WTC11 (cell line): ENCODE data around the gene ZNF407. TPM values are rescaled to one million over a fixed set of nuclear protein-coding genes. Genes with fewer than 3 reads are reported as not detected.

Experiments
- ATAC-seq: fragments of 200-7000 bp; cut with Tn5 transposase; 2 replicates; pipeline ENCODE4 v1.10.0; 2021; ENCODE audit warnings: mild to moderate bottlenecking, moderate library complexity
- CTCF ChIA-PET: fragments of 300-600 bp; sonication (Branson Sonifier 250); formaldehyde crosslinking; loops from one replicate; lab custom pipeline; 2021; ENCODE audit warnings: antibody characterized with exemption; lab: Charles Lee
- POLR2A ChIA-PET: fragments of 350-600 bp; sonication (Branson Sonifier 250); formaldehyde crosslinking; loops from one replicate; lab custom pipeline; 2021; ENCODE audit warnings: antibody characterized with exemption; lab: Charles Lee
- DNase-seq: peaks from one replicate; pipeline ENCODE4 v3.0.0; 2021; ENCODE audit warnings: low spot score
- H3K27ac Mint-ChIP-seq: 2 replicates; pipeline ENCODE4 v1.8.0; 2021; ENCODE audit warnings: mixed read lengths
- H3K27me3 Mint-ChIP-seq: 2 replicates; pipeline ENCODE4 v1.8.0; 2021; ENCODE audit warnings: low read depth, mild to moderate bottlenecking, moderate library complexity, mixed read lengths
- H3K36me3 Mint-ChIP-seq: 2 replicates; pipeline ENCODE4 v1.8.0; 2021; ENCODE audit warnings: mixed read lengths
- H3K4me1 Mint-ChIP-seq: 2 replicates; pipeline ENCODE4 v1.8.0; 2022; ENCODE audit warnings: mixed read lengths
- H3K4me3 Mint-ChIP-seq: 2 replicates; pipeline ENCODE4 v1.8.0; 2021; ENCODE audit warnings: mild to moderate bottlenecking, moderate library complexity, mixed read lengths
- H3K9me3 Mint-ChIP-seq: 2 replicates; pipeline ENCODE4 v1.8.0; 2021; ENCODE audit warnings: mixed read lengths
- CBFB ChIP-seq: sonication (generic); formaldehyde crosslinking; IDR thresholded peaks from 2 replicates; pipeline ENCODE4 v1.8.1; 2022; ENCODE audit warnings: mild to moderate bottlenecking, low read depth, missing genetic modification reagents
- ELF4 ChIP-seq: sonication (generic); formaldehyde crosslinking; IDR thresholded peaks from 2 replicates; pipeline ENCODE4 v1.8.1; 2022; ENCODE audit warnings: low read depth, mild to moderate bottlenecking, moderate library complexity, missing genetic modification reagents
- FOXJ3 ChIP-seq: sonication (generic); formaldehyde crosslinking; IDR thresholded peaks from 2 replicates; pipeline ENCODE4 v1.9.0; 2021; ENCODE audit warnings: missing genetic modification reagents, mild to moderate bottlenecking, borderline replicate concordance
- JAZF1 ChIP-seq: fragments of 250-450 bp; sonication (Bioruptor Pico); IDR thresholded peaks from 2 replicates; pipeline ENCODE4 v1.9.0; 2021; ENCODE audit warnings: moderate library complexity, mild to moderate bottlenecking, inconsistent platforms
- JUN ChIP-seq: sonication (generic); formaldehyde crosslinking; IDR thresholded peaks from 2 replicates; pipeline ENCODE4 v1.8.0; 2023; ENCODE audit warnings: mild to moderate bottlenecking, missing genetic modification reagents
- KAT7 ChIP-seq: sonication (generic); formaldehyde crosslinking; IDR thresholded peaks from 2 replicates; pipeline ENCODE4 v1.8.1; 2023; ENCODE audit warnings: missing genetic modification reagents, mild to moderate bottlenecking, borderline replicate concordance
- NR1H2 ChIP-seq: sonication (generic); formaldehyde crosslinking; IDR thresholded peaks from 2 replicates; pipeline ENCODE4 v1.9.0; 2021; ENCODE audit warnings: mild to moderate bottlenecking, moderate library complexity, missing genetic modification reagents
- NR2C2 ChIP-seq: sonication (generic); formaldehyde crosslinking; IDR thresholded peaks from 2 replicates; pipeline ENCODE4 v1.8.0; 2022; ENCODE audit warnings: mild to moderate bottlenecking, missing genetic modification reagents
- NR3C1 ChIP-seq: sonication (generic); formaldehyde crosslinking; conservative IDR thresholded peaks from 2 replicates; pipeline ENCODE4 v1.8.1; 2023; ENCODE audit warnings: low read depth, mild to moderate bottlenecking, missing genetic modification reagents
- SMAD3 ChIP-seq: sonication (generic); formaldehyde crosslinking; IDR thresholded peaks from 2 replicates; pipeline ENCODE4 v1.8.0; 2022; ENCODE audit warnings: missing genetic modification reagents, mild to moderate bottlenecking, borderline replicate concordance
- TCF7 ChIP-seq: sonication (generic); formaldehyde crosslinking; IDR thresholded peaks from 2 replicates; pipeline ENCODE4 v1.8.0; 2022; ENCODE audit warnings: mild to moderate bottlenecking, low read depth, missing genetic modification reagents, moderate library complexity
- ZNF138 ChIP-seq: sonication (generic); formaldehyde crosslinking; conservative IDR thresholded peaks from 2 replicates; pipeline ENCODE4 v1.8.1; 2022; ENCODE audit warnings: mild to moderate bottlenecking, moderate library complexity, missing genetic modification reagents
- ZNF263 ChIP-seq: sonication (generic); formaldehyde crosslinking; IDR thresholded peaks from 2 replicates; pipeline ENCODE4 v1.8.1; 2022; ENCODE audit warnings: low read depth, mild to moderate bottlenecking, moderate library complexity, missing genetic modification reagents
- ZNF416 ChIP-seq: fragments of 250-450 bp; sonication (Bioruptor Pico); IDR thresholded peaks from 2 replicates; pipeline ENCODE4 v1.9.0; 2021; ENCODE audit warnings: mild to moderate bottlenecking, inconsistent platforms
- total RNA-seq: library from RNA; stranded (reverse); gene quantifications from 3 replicates; pipeline ENCODE4 v1.2.3, GENCODE V29; 2021
- TF ChIP-seq, protein P1 (sequence below): sonication (generic); formaldehyde crosslinking; IDR thresholded peaks from 2 replicates; pipeline ENCODE4 v1.8.0; 2023; ENCODE audit warnings: missing genetic modification reagents
- TF ChIP-seq, protein P2 (sequence below): sonication (generic); formaldehyde crosslinking; IDR thresholded peaks from 2 replicates; pipeline ENCODE4 v1.8.1; 2022; ENCODE audit warnings: mild to moderate bottlenecking, moderate library complexity, missing genetic modification reagents
- TF ChIP-seq, protein P3 (sequence below): sonication (generic); formaldehyde crosslinking; conservative IDR thresholded peaks from 2 replicates; pipeline ENCODE4 v1.8.1; 2023; ENCODE audit warnings: mild to moderate bottlenecking, low read depth, missing genetic modification reagents, moderate library complexity
- TF ChIP-seq, protein P4 (sequence below): sonication (generic); formaldehyde crosslinking; IDR thresholded peaks from 2 replicates; pipeline ENCODE4 v1.8.0; 2022; ENCODE audit warnings: mild to moderate bottlenecking, missing genetic modification reagents
- TF ChIP-seq, protein P5 (sequence below): sonication (generic); formaldehyde crosslinking; IDR thresholded peaks from 2 replicates; pipeline ENCODE4 v1.8.1; 2023; ENCODE audit warnings: mild to moderate bottlenecking, missing genetic modification reagents

Gene ZNF407
- total RNA-seq, 1 experiment from 2014 or later = 6.5 TPM

DNA sequence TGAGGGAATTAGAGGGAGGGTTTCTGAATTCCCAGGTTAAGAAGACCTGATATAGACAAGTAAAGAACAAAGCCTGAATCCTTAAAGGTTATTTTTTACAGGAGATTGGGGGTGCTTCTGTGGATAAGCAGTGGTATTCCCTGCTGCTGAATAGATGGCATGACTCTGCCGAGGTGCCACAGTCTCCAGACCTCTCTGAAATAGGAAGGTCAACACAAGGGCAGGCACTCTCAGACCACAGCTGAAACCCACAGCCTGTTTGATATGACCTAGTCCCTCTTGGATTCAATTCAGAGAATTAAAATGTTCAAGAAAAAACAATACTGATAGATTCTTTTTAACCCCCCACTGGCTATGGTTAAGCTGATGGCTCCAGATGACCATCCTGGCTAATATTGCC is 351.9 kb downstream of the ZNF407 start:
- POLR2A ChIA-PET = no interaction called here
- CTCF ChIA-PET = interaction anchor here (1.4 kb wide), 1 partner anchor 14 kb away, joined by 4 read pairs; no protein-coding TSS in a partner anchor
- H3K4me1 Mint-ChIP-seq = peaks cover 62% of the 10 kb centered on the region
- DNase-seq = no peak
- H3K4me3 Mint-ChIP-seq = no peak overlapping the region
- peak overlapping the region; percentile 83; the same call in 1 of the 2 replicates for H3K27ac Mint-ChIP-seq
- H3K27me3 Mint-ChIP-seq = no peaks in the 10 kb centered on the region
- no peak for ATAC-seq
- H3K9me3 Mint-ChIP-seq = no peaks in the 10 kb centered on the region
- H3K36me3 Mint-ChIP-seq = no peaks in the 10 kb centered on the region
- TF ChIP-seq ZNF263 (CRISPR knock-in tag) = no peak
- TF ChIP-seq NR1H2 (CRISPR knock-in tag) = no peak

- ATAC-seq (peak; percentile 34; the same call in 1 of the 2 replicates), DNase-seq (no peak)
- peak overlapping the region; percentile 83 for H3K27ac Mint-ChIP-seq
- no peaks in the 10 kb centered on the region for H3K27me3 Mint-ChIP-seq
- POLR2A ChIA-PET = no interaction called here
- no peaks in the 10 kb centered on the region for H3K36me3 Mint-ChIP-seq
- no peak for TF ChIP-seq NR3C1 (CRISPR knock-in tag)
- TF ChIP-seq, protein P1, sequence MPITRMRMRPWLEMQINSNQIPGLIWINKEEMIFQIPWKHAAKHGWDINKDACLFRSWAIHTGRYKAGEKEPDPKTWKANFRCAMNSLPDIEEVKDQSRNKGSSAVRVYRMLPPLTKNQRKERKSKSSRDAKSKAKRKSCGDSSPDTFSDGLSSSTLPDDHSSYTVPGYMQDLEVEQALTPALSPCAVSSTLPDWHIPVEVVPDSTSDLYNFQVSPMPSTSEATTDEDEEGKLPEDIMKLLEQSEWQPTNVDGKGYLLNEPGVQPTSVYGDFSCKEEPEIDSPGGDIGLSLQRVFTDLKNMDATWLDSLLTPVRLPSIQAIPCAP (CRISPR knock-in tag) = no peak
- peaks cover 54% of the 10 kb centered on the region for H3K4me1 Mint-ChIP-seq
- no peak overlapping the region for H3K4me3 Mint-ChIP-seq
- CTCF ChIA-PET = interaction anchor here (0.6 to 1.4 kb wide), 2 partner anchors 13 to 131 kb away, joined by 3 to 4 read pairs; no protein-coding TSS in a partner anchor
- no peaks in the 10 kb centered on the region for H3K9me3 Mint-ChIP-seq
These were observed 352.8 kb downstream of the ZNF407 start for GRCh38 chr18:74950479-74950878.

- Mint-ChIP-seq H3K9me3 (no peaks in the 10 kb centered on the region), H3K27ac (peak overlapping the region; percentile 92), H3K36me3 (no peaks in the 10 kb centered on the region), H3K4me1 (peaks cover 46% of the 10 kb centered on the region), H3K27me3 (no peaks in the 10 kb centered on the region), H3K4me3 (no peak overlapping the region)
- POLR2A ChIA-PET = no interaction called here
- ATAC-seq (no peak), DNase-seq (no peak)
- TF ChIP-seq, protein P2, sequence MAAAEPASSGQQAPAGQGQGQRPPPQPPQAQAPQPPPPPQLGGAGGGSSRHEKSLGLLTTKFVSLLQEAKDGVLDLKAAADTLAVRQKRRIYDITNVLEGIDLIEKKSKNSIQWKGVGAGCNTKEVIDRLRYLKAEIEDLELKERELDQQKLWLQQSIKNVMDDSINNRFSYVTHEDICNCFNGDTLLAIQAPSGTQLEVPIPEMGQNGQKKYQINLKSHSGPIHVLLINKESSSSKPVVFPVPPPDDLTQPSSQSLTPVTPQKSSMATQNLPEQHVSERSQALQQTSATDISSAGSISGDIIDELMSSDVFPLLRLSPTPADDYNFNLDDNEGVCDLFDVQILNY = no peak
- TF ChIP-seq ZNF138 (CRISPR knock-in tag) = no peak
- no peak for TF ChIP-seq NR3C1 (CRISPR knock-in tag)
- no peak for TF ChIP-seq TCF7
- TF ChIP-seq FOXJ3 (CRISPR knock-in tag) = no peak
- no peak for TF ChIP-seq ZNF416 (CRISPR knock-in tag)
- no peak for TF ChIP-seq SMAD3 (CRISPR knock-in tag)
- no peak for TF ChIP-seq JUN (CRISPR knock-in tag)
- CTCF ChIA-PET = interaction anchor here (0.6 to 1.4 kb wide), 2 partner anchors 12 to 55 kb away, joined by 3 to 4 read pairs; no protein-coding TSS in a partner anchor
These were observed 353.6 kb downstream of the ZNF407 start for GRCh38 chr18:74951165-74951760.

GRCh38 chr18:74957588-74958224 is 360.0 kb downstream of the ZNF407 start:
- no peaks in the 10 kb centered on the region for H3K36me3 Mint-ChIP-seq
- POLR2A ChIA-PET = no interaction called here
- H3K4me3 Mint-ChIP-seq = no peak overlapping the region
- H3K27ac Mint-ChIP-seq = no peak overlapping the region
- peaks cover 13% of the 10 kb centered on the region for H3K4me1 Mint-ChIP-seq
- CTCF ChIA-PET = interaction anchor here (0.9 kb wide), 1 partner anchor 33 kb away, joined by 3 read pairs; no protein-coding TSS in a partner anchor
- 0 out of 2 replicates have a peak, but pooled peaks cover 3% of the 10 kb centered on the region for H3K9me3 Mint-ChIP-seq
- ATAC-seq (no peak), DNase-seq (no peak)
- H3K27me3 Mint-ChIP-seq = no peaks in the 10 kb centered on the region
- TF ChIP-seq JAZF1 = no peak
- TF ChIP-seq, protein P3, sequence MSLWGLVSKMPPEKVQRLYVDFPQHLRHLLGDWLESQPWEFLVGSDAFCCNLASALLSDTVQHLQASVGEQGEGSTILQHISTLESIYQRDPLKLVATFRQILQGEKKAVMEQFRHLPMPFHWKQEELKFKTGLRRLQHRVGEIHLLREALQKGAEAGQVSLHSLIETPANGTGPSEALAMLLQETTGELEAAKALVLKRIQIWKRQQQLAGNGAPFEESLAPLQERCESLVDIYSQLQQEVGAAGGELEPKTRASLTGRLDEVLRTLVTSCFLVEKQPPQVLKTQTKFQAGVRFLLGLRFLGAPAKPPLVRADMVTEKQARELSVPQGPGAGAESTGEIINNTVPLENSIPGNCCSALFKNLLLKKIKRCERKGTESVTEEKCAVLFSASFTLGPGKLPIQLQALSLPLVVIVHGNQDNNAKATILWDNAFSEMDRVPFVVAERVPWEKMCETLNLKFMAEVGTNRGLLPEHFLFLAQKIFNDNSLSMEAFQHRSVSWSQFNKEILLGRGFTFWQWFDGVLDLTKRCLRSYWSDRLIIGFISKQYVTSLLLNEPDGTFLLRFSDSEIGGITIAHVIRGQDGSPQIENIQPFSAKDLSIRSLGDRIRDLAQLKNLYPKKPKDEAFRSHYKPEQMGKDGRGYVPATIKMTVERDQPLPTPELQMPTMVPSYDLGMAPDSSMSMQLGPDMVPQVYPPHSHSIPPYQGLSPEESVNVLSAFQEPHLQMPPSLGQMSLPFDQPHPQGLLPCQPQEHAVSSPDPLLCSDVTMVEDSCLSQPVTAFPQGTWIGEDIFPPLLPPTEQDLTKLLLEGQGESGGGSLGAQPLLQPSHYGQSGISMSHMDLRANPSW (CRISPR knock-in tag) = no peak
- TF ChIP-seq CBFB (CRISPR knock-in tag) = no peak
- TF ChIP-seq, protein P4, sequence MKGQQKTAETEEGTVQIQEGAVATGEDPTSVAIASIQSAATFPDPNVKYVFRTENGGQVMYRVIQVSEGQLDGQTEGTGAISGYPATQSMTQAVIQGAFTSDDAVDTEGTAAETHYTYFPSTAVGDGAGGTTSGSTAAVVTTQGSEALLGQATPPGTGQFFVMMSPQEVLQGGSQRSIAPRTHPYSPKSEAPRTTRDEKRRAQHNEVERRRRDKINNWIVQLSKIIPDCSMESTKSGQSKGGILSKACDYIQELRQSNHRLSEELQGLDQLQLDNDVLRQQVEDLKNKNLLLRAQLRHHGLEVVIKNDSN (CRISPR knock-in tag) = no peak
- no peak for TF ChIP-seq KAT7 (CRISPR knock-in tag)
- no peak for TF ChIP-seq ELF4
- no peak for TF ChIP-seq NR2C2 (CRISPR knock-in tag)
- TF ChIP-seq, protein P2 = no peak
- TF ChIP-seq, protein P5, sequence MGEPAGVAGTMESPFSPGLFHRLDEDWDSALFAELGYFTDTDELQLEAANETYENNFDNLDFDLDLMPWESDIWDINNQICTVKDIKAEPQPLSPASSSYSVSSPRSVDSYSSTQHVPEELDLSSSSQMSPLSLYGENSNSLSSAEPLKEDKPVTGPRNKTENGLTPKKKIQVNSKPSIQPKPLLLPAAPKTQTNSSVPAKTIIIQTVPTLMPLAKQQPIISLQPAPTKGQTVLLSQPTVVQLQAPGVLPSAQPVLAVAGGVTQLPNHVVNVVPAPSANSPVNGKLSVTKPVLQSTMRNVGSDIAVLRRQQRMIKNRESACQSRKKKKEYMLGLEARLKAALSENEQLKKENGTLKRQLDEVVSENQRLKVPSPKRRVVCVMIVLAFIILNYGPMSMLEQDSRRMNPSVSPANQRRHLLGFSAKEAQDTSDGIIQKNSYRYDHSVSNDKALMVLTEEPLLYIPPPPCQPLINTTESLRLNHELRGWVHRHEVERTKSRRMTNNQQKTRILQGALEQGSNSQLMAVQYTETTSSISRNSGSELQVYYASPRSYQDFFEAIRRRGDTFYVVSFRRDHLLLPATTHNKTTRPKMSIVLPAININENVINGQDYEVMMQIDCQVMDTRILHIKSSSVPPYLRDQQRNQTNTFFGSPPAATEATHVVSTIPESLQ (CRISPR knock-in tag) = no peak
